Erythroblast (primary cell): ENCODE measurements around the gene MPHOSPH8.

Source experiments
- GATA1 ChIP-seq: IDR thresholded peaks from 2 replicates; pipeline ENCODE4 v1.6.1; 2011; ENCODE audit warnings: low read depth, mild to moderate bottlenecking, control low read depth, low read length, moderate library complexity
- POLR2A ChIP-seq: IDR thresholded peaks from 2 replicates; pipeline ENCODE4 v1.6.1; 2011; ENCODE audit warnings: mild to moderate bottlenecking, low read length

GRCh38 chr13:19606737-19607136 lies 26.7 kb upstream of the MPHOSPH8 start:
- TF ChIP-seq POLR2A: no peak
- TF ChIP-seq GATA1: no peak
